ENCODE results near the gene NEDD4L. TPM values are rescaled to one million over a fixed set of nuclear protein-coding genes. Genes with fewer than 3 reads are reported as not detected.
A peak's percentile ranks its signal among the peaks of the same experiment; 100 is the strongest.

Gene NEDD4L
- total and polyA plus RNA-seq, 10 of the 15 experiments (the other 5 are each of a cell fraction or from before 2014, with no cell fraction given), result 7.4 to 24.0 (median 17.7) TPM

- DNase-seq (ENCODE audit: low read depth, low spot score) (no peak), ATAC-seq (no peak), FAIRE-seq (no peak)
- H3K4me2 ChIP-seq (ENCODE audit: control insufficient read depth, insufficient read depth), result no peak overlapping the region
- H3K4me3 ChIP-seq, result no peak overlapping the region
- WGBS (ENCODE audit: insufficient coverage, insufficient replicate concordance, low lambda C conversion rate, missing lambda C conversion rate), result 67% methylated on average over 6 of the region's 6 CpGs
- ChIA-PET CTCF (interaction anchor here (2.2 kb wide), 1 partner anchor 71 kb away, joined by 5 read pairs; no protein-coding TSS in a partner anchor), POLR2A (interaction anchor here (1.1 kb wide), 1 partner anchor 9 kb away, joined by 3 read pairs; no protein-coding TSS in a partner anchor), RAD21 (ENCODE audit: unreplicated experiment) (no interaction called here), SMC1A (ENCODE audit: uncharacterized antibody, unreplicated experiment) (interaction anchor here (0.6 to 2.6 kb wide), 3 partner anchors 9 to 95 kb away, joined by 3 to 9 read pairs (median 4); no protein-coding TSS in a partner anchor)
- in situ Hi-C loops (cut with MboI) (no loop called here), intact Hi-C loops (cut with micrococcal nuclease; ENCODE audit: unreplicated experiment) (no loop called here)
- no peaks in the 10 kb centered on the region; the same call in 2 of the 3 replicates for H3K9me3 ChIP-seq (replicated peaks; ENCODE audit: control insufficient read depth, insufficient read depth, low read length)
- BruUV-seq (replicated peaks), result TSS peak; percentile 38
- H4K20me1 ChIP-seq (ENCODE audit: control insufficient read depth, insufficient read depth), result no peaks in the 10 kb centered on the region
- H3K27me3 ChIP-seq (replicated peaks in 1 of 2; ENCODE audit: control insufficient read depth in 2 of 2, insufficient read depth in 2 of 2, low read length in 1 of 2), result no peaks in the 10 kb centered on the region
- no peak overlapping the region for H3K9ac ChIP-seq (ENCODE audit: control insufficient read depth, insufficient read depth, low read length)
- no peaks in the 10 kb centered on the region for H3K79me2 ChIP-seq (ENCODE audit: control insufficient read depth, insufficient read depth, low read length)
- H2AFZ ChIP-seq (ENCODE audit: control insufficient read depth, low read depth, low read length), result no peak overlapping the region
- TF ChIP-seq IKZF1 (conservative IDR thresholded peaks at IDR 0.05) (no peak), SUZ12 (IDR thresholded peaks at IDR 0.05; ENCODE audit: unreplicated experiment) (no peak), IKZF2 (IDR thresholded peaks at IDR 0.05) (no peak), WRNIP1 (IDR thresholded peaks at IDR 0.05; ENCODE audit: borderline replicate concordance, low read depth, low read length) (no peak), SKIL (IDR thresholded peaks at IDR 0.05; ENCODE audit: low read depth, poor library complexity, severe bottlenecking) (no peak), TAF1 (IDR thresholded peaks at IDR 0.05; ENCODE audit: borderline replicate concordance, low read depth, low read length) (no peak), STAT1 (conservative IDR thresholded peaks at IDR 0.05) (no peak), TBL1XR1 (IDR thresholded peaks at IDR 0.05; ENCODE audit: low read depth, low read length) (no peak), POU2F2 (IDR thresholded peaks at IDR 0.05; ENCODE audit: borderline replicate concordance, low read depth, low read length) (no peak), IRF4 (IDR thresholded peaks at IDR 0.05; ENCODE audit: low read depth, low read length) (no peak), ZSCAN29 (IDR thresholded peaks at IDR 0.05) (no peak)
- H3K27ac ChIP-seq (ENCODE audit: control insufficient read depth, insufficient read depth), result no peak overlapping the region
- no peaks in the 10 kb centered on the region for H3K4me1 ChIP-seq (ENCODE audit: control insufficient read depth, insufficient read depth, low read length)
- H3K36me3 ChIP-seq (ENCODE audit: control insufficient read depth in 2 of 2, insufficient read depth in 2 of 2, low read length in 1 of 2), result no peaks in the 10 kb centered on the region; a peak in 2 of 4 replicates
Measured at GRCh38 chr18:58252166-58252565, 208.1 kb downstream of the NEDD4L start.
